Transverse colon (tissue), 4 donors: ENCODE measurements around the gene APLP1. TPM values are rescaled to one million over a fixed set of nuclear protein-coding genes. Genes with fewer than 3 reads are reported as not detected.

Source experiments
- DNase-seq: peaks from one replicate; pipeline ENCODE4 v3.0.0-alpha.2; 2019
- H3K27ac ChIP-seq, 4 donors: fragments of 200-600 bp; sonication (generic); 2 replicates each; pipeline ENCODE4 v1.5.1; 2016 to 2018; ENCODE audit warnings: inconsistent platforms in 4 of 4
- H3K27me3 ChIP-seq: fragments of 200-600 bp; sonication (generic); 2 replicates; pipeline ENCODE4 v1.5.1; 2017; ENCODE audit warnings: inconsistent platforms
- H3K36me3 ChIP-seq, 4 donors: fragments of 200-600 bp; sonication (generic); 2 replicates each; pipeline ENCODE4 v1.5.1; 2017 to 2019; ENCODE audit warnings: inconsistent platforms in 4 of 4
- H3K4me1 ChIP-seq, 4 donors: fragments of 200-600 bp; sonication (generic); 2 replicates each; pipeline ENCODE4 v1.5.1; 2017 to 2020; ENCODE audit warnings: inconsistent platforms in 4 of 4
- H3K4me3 ChIP-seq, 4 donors: fragments of 200-600 bp; sonication (generic); 1 replicate in 1 of 4; 2 replicates in 3 of 4; pipeline versions ENCODE4 v1.5.1 to v1.6.1; 2017 to 2019; ENCODE audit warnings: inconsistent platforms in 4 of 4
- H3K9me3 ChIP-seq, 2 donors: fragments of 200-600 bp; sonication (generic); 2 replicates each; pipeline ENCODE4 v1.5.1; 2017 to 2019; ENCODE audit warnings: inconsistent platforms in 2 of 2
- CTCF ChIP-seq, 5 experiments: fragments of 200-600 bp in 3 of 5; fragments of 450-650 bp in 2 of 5; sonication (generic) in 3 of 5; IDR thresholded peaks; 1 replicate in 2 of 5; 2 replicates in 3 of 5; pipeline ENCODE4 v1.5.1; 2016 to 2017; ENCODE audit warnings: antibody characterized with exemption in 5 of 5, inconsistent platforms in 3 of 5, mild to moderate bottlenecking in 2 of 5, moderate library complexity in 1 of 5
- EP300 ChIP-seq: sonication (generic); formaldehyde crosslinking; IDR thresholded peaks from one replicate; pipeline ENCODE4 v1.6.1; 2017; ENCODE audit warnings: antibody characterized with exemption, low read depth
- POLR2A ChIP-seq: fragments of 450-650 bp; IDR thresholded peaks from one replicate; pipeline ENCODE4 v1.6.1; 2016; ENCODE audit warnings: antibody characterized with exemption, mild to moderate bottlenecking, moderate library complexity
- POLR2AphosphoS5 ChIP-seq, 3 donors: sonication (generic); formaldehyde crosslinking; IDR thresholded peaks; one replicate each; pipeline ENCODE4 v1.6.1; 2016; ENCODE audit warnings: antibody characterized with exemption in 3 of 3
- WGBS, 2 donors: methylation state at CpG; one replicate each; pipeline ENCODE4 v1.1.5; 2018; ENCODE audit warnings: low coverage in 1 of 2; 5-methylcytosine and 5-hydroxymethylcytosine counted together
- in situ Hi-C, 4 donors: fragments of 200-750 bp; cut with MboI; loops; one replicate each; pipeline versions ENCODE4 v1.15.0 to v1.15.1; 2017; ENCODE audit warnings: low sequenced_read_pairs in 3 of 4, low pct_ligation_motif_present in 1 of 4, low pct_unique_long_range_greater_than_20kb in 1 of 4
- intact Hi-C: fragments of 100-400 bp; cut with DNase I; formaldehyde crosslinking; loops from one replicate; pipeline ENCODE4 v1.15.1; 2023; ENCODE audit warnings: low total_unique reads
- total RNA-seq, 4 donors: library from RNA; depleted of rRNA; stranded (reverse); fragments of >200 nt; gene quantifications; one replicate each; pipeline ENCODE4 v1.1.0, GENCODE V29; 2016

Gene APLP1
- total RNA-seq, 4 donors from 2014 or later: 1.00 to 10.5 (median 4.5) TPM

- Histone ChIP-seq H3K4me3 (no peak overlapping the region), H3K27ac (no peak overlapping the region), H3K4me1 (peaks cover 0 to 16% (median 10%) of the 10 kb centered on the region in 4 donors), H3K9me3 (no peaks in the 10 kb centered on the region), H3K27me3 (peaks cover 87% of the 10 kb centered on the region), H3K36me3 (no peaks in the 10 kb centered on the region)
- WGBS, 2 donors: 45 to 49% methylated on average over 2 to 8 of the region's 8 CpGs
- TF ChIP-seq POLR2AphosphoS5 (IDR thresholded peaks at IDR 0.05) (no peak), CTCF (IDR thresholded peaks at IDR 0.05) (no peak), POLR2A (no peak)
- in situ Hi-C loops (no loop called here), intact Hi-C loops (no loop called here)
- no peak for DNase-seq
Observed at GRCh38 chr19:35853038-35853756, 15.2 kb upstream of the APLP1 start.

GRCh38 chr19:35856546-35857149, 11.7 kb upstream of the APLP1 start, which contains the start of gene KIRREL2:
Gene KIRREL2, plus strand, starts transcription at chr19:35856911. Its CDS starts 209 bp downstream, at chr19:35857120.
- no peak within 1 kb of the TSS for H3K27ac ChIP-seq
- intact Hi-C loops: no loop called here

GRCh38 chr19:35858311-35858710, 10.1 kb upstream of the APLP1 start:
- H3K4me3 ChIP-seq: no peak overlapping the region
- in situ Hi-C loops (no loop called here), intact Hi-C loops (no loop called here)
- no peaks in the 10 kb centered on the region for H3K9me3 ChIP-seq
- TF ChIP-seq POLR2A (no peak), EP300 (no peak), CTCF (IDR thresholded peaks at IDR 0.05) (no peak), POLR2AphosphoS5 (IDR thresholded peaks at IDR 0.05) (no peak)
- H3K36me3 ChIP-seq: no peaks in the 10 kb centered on the region
- peaks cover 97% of the 10 kb centered on the region for H3K27me3 ChIP-seq
- no peak for DNase-seq
- no peak overlapping the region for H3K27ac ChIP-seq
- peaks cover 0 to 20% (median 10%) of the 10 kb centered on the region in 4 donors for H3K4me1 ChIP-seq
- 68 to 80% methylated on average over 2 to 6 of the region's 6 CpGs for WGBS, 2 donors

More at GRCh38 chr19:35856546-35857149, 11.7 kb upstream of the APLP1 start, which contains the start of gene KIRREL2:
- Histone ChIP-seq H3K9me3 (no peaks in the 10 kb centered on the region), H3K4me3 (peak within 1 kb of the TSS; percentile 5 to 63 (median 29)), H3K4me1 (peaks cover 0 to 20% (median 10%) of the 10 kb centered on the region in 4 donors), H3K27me3 (peaks cover 91% of the 10 kb centered on the region), H3K36me3 (no peaks in the 10 kb centered on the region)
- TF ChIP-seq EP300: no peak
- TF ChIP-seq POLR2AphosphoS5 (IDR thresholded peaks at IDR 0.05): no peak
- no peak for TF ChIP-seq CTCF (IDR thresholded peaks at IDR 0.05)
- TF ChIP-seq POLR2A: no peak
- in situ Hi-C loops: no loop called here
- DNase-seq: no peak
- 1% methylated on average over 42 of the region's 42 CpGs; no CpG with 5 or more reads in 1 of the 2 donors for WGBS, 2 donors

GRCh38 chr19:35859414-35859813, 9.0 kb upstream of the APLP1 start:
- peaks cover 90% of the 10 kb centered on the region for H3K27me3 ChIP-seq
- no peak overlapping the region for H3K27ac ChIP-seq
- DNase-seq: no peak
- intact Hi-C loops: no loop called here
- H3K36me3 ChIP-seq: no peaks in the 10 kb centered on the region
- 56% methylated on average over 4 of the region's 4 CpGs; no CpG with 5 or more reads in 1 of the 2 donors for WGBS, 2 donors
- H3K4me1 ChIP-seq: peaks cover 0 to 20% (median 10%) of the 10 kb centered on the region in 4 donors
- H3K9me3 ChIP-seq: no peaks in the 10 kb centered on the region
- in situ Hi-C loops: no loop called here
- no peak for TF ChIP-seq POLR2A
- TF ChIP-seq POLR2AphosphoS5 (IDR thresholded peaks at IDR 0.05): no peak
- no peak for TF ChIP-seq EP300
- no peak for TF ChIP-seq CTCF (IDR thresholded peaks at IDR 0.05)
- no peak overlapping the region for H3K4me3 ChIP-seq
